HK-2 (cell line): ENCODE measurements around the gene CBX2.

ENCODE experiments used
- DNase-seq: peaks from one replicate; pipeline ENCODE4 v3.0.0-alpha.2; 2018; ENCODE audit not compliant: unreplicated experiment

Gene CBX2

DNA sequence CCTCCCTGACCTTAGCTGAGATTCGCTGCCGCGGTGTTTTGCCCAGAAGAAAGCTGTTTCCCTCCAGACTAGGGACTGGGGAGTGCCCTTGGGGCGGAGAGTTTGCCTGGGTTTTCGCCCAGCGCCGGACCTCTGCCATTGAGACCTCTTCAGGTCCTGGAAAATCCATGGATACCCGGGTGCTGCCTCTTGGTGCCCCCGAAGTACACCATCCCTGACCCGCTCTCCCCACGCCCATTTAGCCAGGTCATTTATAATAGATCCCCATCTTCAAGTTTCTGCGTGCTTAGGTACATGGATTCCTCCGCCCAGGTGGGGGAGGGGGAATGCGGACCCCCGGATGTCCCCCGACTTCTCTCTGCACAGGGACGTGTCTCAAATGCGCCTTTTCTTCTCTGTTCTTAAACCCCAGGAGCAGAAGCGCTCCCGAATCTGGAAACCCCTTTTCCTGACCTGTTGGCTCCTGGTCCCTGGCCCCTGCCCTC is 34.0 kb downstream of the CBX2 start:
- DNase-seq = no peak

DNA sequence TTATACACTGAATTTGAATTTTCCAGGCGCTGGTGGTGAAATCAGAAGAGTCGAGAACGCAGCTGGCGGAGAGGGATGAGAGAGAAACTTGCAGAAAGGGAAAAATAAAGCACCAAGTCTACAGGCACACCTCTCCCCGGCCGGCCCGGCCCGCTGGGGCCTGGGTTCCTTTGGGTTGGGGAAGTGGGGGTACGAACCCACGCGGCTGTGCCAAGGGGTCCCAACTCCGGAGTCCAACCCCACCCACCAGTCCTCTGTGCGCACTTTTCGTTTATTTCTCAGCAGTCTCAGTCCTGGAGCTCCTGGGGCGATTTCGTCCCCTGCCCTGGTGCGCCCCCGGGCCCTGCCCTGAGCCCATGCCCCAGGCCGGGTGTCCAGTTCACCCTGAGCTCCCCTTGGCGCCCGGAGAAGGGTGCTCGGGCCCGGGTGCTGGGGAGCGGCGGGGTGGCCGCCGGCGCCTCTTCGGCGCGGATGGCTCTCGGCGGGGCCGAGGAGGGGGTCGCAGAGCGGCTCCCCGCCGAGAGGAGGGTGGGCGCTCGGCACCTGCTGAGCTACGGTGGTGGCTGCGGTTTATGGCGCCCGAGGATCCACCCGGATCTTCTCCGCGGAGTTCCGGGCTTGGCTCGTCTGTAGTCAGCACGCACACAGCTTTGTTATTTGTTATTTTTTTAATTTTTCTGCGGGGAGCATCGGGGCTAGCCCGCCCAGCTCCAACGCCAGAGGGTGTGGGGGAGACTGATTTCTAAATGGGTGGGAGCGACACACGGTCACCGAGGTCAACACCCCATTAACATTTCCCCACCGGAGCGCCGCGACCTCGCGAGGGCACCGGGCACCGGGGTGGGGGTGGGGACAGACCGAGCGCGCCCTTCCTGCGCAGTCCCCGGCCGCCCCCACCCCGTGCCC is 34.7 kb downstream of the CBX2 start:
- no peak for DNase-seq

DNA sequence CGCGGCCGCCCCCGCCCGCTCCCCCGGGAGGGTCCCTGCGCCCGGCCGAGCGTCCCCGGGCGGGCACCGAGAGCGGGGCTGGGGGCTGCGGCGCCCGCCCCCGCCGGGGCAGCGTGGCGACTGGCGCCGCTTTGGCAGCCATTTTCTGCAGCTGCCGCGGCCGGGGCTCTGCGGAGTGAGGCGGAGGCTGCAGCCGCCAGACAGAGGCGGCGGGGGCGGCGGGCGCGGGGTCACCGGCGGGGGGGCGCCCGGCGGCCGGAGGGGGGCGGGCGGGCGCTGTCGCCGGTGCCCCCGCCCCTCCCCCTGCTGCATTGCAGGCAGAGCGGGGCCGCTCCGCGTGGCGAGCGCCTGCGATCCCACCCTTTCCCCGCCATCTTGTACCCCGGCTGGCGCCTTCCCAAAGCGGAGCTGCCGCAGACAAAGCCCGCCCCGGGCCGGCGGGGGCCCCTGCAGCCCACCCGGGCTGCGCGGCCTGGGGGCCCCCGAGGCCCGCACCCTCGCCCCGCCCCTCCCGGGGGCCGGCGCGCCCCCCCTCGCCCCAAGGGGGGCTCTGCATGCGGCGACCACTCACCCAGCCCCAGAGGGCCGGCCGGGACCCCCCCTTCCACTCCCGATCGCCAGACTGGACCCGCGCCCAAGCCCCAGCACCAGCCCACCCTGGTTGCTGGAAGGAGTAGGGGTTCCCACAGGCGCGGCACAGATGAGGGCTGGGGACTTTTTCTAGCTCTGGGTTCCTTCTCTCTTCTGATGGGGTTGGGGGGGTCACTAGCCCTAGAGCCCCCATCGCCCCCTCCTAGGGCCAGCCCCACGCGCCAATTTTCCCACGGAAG is 35.6 kb downstream of the CBX2 start:
- no peak for DNase-seq

DNA sequence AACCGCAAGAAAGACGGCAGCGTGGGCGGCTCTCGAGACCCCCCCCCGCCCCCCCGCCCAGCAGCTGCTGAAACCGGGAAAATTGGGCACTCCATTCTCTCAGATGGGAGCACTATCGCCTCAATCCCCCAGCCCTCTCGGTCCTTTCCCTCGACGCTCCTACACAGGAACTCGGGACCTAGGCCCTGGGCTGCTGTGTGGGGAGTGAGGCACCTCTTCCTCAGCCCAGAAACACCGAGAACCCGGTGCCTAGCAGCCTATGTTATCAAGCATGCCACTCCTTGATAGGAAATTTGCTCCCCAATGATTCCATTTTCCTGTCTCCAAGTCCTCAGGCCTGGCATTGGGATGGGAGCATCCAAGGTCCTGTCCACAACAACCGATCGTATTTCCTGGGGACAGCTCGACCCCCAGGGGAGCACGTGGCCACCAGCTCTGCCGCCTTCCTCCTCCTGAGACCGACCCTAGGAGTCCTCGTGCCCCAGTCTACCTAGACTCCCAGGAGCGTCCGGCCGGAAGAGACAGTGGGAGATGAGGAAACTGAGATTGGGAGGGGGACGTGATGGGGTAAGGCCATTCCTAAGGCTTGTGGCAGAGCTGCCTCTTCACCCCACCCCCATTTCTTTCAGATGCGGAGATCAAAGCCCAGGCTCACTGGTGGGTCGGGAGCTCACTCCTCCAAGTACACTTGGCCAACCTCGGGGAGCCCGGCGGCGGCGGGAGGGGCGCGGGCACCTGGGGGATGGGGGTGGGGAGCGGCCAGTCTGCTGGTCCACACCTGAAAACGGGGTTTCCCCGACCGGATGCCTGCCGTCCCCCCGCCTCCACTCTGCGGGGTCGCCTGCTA is 36.4 kb downstream of the CBX2 start:
- DNase-seq = no peak

DNA sequence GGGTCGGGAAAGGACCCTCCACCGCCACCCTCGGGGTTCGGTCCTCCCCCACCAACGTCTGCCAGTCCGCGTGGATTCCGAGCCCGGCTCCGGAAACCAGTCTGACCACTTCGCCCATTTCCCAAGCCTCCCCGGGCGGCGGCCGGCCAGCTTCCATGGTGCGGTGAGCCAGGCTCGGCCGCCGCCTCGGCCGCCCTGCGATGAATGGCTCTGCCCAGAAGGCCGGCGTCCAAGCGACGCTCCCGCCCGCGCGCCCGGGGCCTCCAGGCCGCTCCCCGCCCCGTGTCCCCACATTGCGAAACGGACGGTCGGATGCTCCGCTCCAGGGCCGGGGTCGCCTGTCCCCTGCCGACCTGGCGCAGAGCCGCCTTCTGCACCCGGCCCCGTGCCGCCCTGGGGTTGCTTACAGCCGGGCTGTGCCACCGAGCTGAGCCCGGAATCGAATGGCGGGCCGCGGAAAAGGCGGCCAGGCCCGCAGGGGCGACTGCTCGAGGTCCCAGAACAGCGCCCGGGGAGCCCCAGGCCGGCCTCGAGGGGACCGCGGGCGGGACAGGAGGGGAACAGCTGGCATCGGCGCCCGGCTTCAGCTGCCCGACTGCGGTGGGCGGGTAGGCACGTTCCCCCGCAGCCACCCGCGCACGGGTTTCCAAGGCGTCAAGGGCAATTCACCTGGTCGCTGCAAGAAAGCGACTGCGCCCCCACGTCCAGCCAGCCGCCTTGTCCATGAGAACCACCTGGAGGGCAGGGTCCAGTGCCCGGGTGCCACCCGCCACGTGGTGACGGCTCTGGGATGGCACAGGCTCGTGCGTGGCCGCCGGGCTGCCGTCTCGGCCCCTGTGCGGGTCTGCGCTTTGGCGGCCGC is 37.3 kb downstream of the CBX2 start:
- DNase-seq = no peak

DNA sequence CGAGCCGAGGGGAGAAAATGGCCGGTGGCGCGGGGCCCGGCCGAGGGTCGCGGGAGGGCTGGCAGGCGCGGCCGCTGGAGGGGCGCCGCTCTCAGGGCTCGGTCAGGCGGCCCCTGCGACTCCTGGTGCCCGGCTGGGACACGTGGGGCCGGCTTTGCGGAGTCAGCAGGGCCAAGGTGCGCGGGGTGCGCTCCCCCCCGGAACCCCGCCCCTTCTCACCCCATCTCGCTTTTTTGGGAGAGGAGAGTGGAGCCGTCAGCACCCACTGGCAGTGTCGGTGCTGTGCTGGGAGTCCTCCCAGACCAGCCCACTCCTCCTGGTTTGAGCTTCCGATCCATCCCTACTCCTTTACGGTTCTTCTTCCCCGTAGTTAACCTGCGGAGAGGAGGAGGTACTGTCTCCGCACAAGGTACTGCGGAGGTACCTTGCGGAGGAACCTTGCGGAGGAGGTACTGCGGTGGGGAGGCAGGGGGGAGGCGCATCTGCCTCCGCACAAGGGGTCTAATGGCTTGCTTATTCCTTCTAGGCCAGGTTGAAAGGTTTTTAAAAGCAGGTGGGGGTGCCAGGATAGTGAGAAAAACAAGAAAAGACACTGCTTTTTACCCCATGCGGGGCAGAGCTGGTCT is 38.0 kb downstream of the CBX2 start:
- no peak for DNase-seq

- no peak for DNase-seq
Observed at GRCh38 chr17:79818026-79818758, 40.2 kb downstream of the CBX2 start.

DNA sequence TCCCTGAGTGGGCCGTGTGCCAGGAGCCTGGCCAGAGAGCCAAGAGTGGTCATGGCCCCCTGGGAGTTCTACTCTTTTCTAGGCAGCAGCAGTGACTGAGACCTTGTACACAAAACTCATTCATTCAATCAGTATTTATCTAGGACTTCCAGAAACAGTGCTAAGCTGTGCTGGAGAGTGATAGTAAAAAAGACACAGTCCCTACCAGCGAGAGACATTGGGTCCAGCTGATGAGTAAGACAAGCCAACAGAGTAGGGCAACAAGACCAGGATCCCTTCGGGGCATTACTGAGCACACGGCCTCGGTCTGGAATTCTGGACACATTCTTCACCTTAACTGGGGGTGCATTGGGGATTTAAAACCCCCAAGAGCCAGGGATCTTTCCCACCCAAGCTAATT is 41.1 kb downstream of the CBX2 start:
- DNase-seq = no peak

DNA sequence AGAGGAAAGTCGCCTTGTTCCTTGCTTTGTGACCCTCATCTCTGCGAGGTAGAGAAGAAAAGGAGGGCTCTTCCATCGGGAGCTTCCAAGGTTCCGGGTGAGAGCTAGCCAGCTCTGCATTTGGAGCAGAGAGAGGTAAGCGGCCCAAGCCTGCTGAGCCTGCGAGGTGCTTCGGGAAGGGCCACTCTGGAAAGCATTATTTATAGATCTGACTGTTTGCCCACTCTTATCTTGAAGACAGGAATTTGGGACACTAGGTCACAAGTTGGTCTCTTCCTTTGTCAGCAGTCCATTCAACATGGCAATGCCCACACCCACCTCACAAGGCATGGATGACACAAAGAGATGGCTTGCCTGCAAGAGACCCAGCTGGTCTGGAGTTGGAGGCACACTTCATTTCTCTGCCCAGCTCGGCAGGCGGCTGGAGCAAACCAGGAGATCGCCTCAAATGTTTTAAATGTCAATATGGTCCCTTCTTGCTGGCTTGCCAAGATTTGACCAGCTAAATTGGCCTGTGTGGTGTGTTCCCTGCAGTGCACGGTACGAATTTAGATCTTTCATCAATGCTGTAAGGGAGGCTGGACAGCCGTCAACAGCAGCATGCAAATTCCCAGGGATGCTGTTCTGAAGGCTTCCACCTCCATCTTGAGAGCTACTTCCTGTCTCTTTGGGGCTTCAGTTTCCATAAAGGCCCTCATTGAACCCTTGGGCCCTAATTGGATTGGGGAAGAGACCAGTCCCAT is 41.8 kb downstream of the CBX2 start:
- DNase-seq = no peak

DNA sequence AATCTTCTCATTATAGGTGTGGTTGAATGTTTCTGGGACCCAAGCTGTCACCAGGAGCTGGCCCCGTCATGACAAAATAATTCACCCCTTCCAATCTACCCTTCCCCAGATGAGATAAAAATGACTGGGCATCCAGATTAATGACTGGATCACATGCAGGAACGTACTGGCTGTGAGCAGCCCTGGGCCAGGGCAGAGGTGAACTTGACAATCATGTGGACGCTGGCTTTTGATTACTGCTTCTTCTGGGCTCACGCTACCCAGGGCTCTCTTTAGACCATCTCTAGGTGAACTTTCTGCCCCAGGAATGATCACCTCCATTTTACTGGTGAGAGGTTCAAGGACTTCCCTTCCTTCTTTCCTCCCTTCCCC is 43.0 kb downstream of the CBX2 start:
- DNase-seq = no peak

DNA sequence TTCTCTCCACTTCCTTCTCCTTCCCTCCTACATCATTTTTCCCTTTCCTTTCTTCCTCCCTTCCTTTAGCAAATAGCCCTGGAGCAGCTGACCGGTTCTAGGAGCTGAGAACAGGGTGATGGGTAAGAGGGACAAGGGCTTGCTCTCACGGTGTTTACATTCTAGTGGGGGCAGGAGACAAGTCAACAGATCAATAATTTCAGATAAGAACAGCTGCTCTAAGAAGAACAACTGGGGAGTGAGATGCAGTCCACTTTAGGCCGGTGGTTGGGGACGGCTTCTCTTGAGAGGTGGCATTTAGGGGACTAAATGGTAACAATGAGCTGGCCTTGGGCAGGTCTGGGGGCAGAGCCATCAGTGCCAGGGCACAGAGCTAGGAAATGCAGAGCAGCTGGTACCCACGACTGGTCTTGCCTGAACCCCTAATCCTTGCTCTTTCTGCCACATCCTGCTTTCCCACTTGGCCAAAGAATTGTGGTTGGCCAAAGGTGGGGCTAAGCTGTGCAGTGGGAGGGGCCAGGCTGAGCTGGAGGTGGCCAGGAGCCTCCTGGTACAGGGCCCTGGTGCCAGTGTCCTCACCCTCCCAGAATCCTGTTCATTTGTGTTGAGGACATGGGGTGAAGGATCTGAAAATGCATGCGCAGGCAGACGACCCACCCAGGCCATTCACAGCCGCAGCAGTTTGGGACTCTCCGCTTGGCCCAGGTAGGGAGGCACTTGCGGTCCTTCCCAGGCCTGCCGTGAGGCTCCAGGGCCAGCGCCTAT is 43.6 kb downstream of the CBX2 start:
- no peak for DNase-seq

GRCh38 chr17:79822583-79823124 is 44.7 kb downstream of the CBX2 start:
- no peak for DNase-seq

GRCh38 chr17:79824234-79824633 is 46.3 kb downstream of the CBX2 start:
- DNase-seq = no peak

DNA sequence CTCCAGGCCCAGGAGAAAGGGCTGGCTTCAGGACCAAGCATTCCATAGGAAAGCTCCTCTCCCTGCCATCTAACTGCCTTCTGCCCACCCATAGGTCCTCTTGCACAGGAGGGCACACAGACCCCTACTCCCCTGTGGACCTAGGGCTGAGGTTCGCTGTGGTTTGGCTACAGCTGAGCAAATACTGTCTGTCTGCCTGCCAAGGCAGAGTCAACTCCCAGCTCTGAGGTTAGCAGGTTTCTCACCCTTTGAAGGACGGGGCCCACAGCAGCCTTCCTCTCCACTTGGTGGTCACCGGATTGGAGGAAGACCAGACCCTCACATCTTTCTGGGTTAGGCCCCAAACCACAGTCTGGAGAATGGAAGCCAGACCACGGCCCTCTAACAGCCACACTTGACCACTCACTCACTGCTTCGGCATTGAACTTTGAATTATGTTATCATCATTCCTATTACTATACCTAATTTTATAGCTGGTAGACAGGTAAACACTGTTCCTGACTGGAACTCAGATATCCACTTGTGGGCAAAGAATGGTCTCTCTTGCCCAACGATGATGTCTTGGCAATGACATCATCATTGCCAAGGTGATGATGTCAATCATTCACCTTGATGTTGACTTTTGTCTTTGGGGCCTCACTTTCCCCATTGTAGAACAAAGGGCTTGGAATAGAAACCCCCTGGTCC is 47.1 kb downstream of the CBX2 start:
- no peak for DNase-seq

- no peak for DNase-seq
Observed at GRCh38 chr17:79825580-79825921, 47.6 kb downstream of the CBX2 start.

DNA sequence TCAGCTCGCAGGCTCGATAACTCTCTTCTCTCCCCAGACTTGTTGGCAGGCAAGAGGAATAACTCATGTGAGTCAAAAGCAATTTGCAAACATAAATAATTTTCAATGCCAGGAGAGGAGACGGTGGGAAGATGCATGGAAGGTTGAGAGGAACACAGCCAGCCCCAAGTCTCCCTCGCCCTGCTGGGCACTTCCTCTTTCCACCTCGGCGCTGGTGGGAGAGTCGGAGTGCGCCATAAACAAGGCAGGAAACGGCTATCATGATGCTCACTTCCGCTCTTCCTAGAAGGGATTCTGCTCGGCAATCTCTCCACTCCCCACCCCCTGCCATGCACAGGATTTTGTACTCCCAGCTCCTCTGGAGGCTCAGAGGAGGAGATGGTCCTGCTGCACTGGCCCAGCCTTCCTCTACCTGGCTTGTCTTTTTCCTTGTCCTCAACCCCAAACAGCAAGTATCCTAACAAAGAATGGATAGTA is 48.3 kb downstream of the CBX2 start:
- no peak for DNase-seq

DNA sequence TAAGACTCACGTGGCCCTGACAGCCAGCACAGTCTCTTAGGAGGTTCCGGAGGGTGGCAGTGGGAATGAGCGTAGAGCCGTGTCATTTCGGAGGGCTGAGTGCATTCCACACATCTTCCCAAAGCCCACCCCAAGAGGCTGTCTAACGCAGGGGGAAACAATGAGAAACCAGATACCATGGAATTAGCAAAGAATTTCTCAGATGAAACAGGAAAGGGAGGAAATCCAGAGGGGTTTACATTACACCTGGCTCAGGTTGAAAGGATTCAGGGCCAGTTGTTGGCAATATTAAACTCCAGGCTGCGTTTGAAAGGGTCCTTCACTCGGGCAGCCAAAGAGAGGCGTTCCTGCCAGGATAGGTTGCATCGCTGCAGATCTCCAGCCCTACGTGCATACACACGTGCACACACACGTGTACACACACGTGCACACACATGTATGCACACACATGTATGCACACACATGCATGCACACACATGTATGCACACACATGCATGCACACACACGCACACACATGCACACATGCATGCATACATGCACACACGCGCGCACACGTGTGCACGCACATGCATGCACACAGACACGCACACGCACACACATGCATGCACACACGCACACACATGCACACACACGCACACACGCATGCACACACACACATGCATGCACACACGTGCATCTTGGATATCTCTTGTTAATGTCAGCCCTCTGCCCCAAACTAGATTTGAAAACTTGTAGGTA is 49.1 kb downstream of the CBX2 start:
- DNase-seq = no peak
